ENCODE results near the gene MPP7. TPM values are rescaled to one million over a fixed set of nuclear protein-coding genes. Genes with fewer than 3 reads are reported as not detected.
"Not testable (repeated sequence)": the region's sequence is repeated elsewhere in the genome, so short reads cannot be mapped to it uniquely, and the experiment has no call there.

MPP7 gene
- total RNA-seq, 4 donors from 2014 or later = 30.3 to 59.1 (median 49.3) TPM

GRCh38 chr10:28326516-28327490 is 23.9 kb upstream of the MPP7 start:
- 12% methylated on average over 10 of the region's 10 CpGs for WGBS
- Histone ChIP-seq H3K4me1 (peaks cover 13 to 66% (median 62%) of the 10 kb centered on the region in 4 donors), H3K36me3 (no peaks in the 10 kb centered on the region), H3K9me3 (no peaks in the 10 kb centered on the region), H3K27me3 (no peaks in the 10 kb centered on the region), H3K4me3 (peak overlapping the region; percentile 4 to 36 (median 30)), H3K27ac (replicated peaks in 1 of 4) (peak overlapping the region; percentile 85 to 87 (median 86))
- peak; percentile 73 to 77 for TF ChIP-seq POLR2AphosphoS5 (IDR thresholded peaks at IDR 0.05)
- TF ChIP-seq CTCF (IDR thresholded peaks at IDR 0.05) = no peak
- peak; percentile 93 for DNase-seq (ENCODE audit: extremely low spot score)
- intact Hi-C loops (cut with DNase I) = no loop called here

- Histone ChIP-seq H3K27ac (replicated peaks in 1 of 4) (peak overlapping the region in 1 of 4 donors; percentile 14), H3K4me1 (peaks cover 1 to 29% (median 16%) of the 10 kb centered on the region in 4 donors), H3K27me3 (no peaks in the 10 kb centered on the region), H3K4me3 (no peak overlapping the region), H3K9me3 (no peaks in the 10 kb centered on the region), H3K36me3 (no peaks in the 10 kb centered on the region)
- TF ChIP-seq EP300 (IDR thresholded peaks at IDR 0.05) = no peak
- no peak for TF ChIP-seq CTCF (IDR thresholded peaks at IDR 0.05)
- no peak for TF ChIP-seq POLR2AphosphoS5 (IDR thresholded peaks at IDR 0.05)
- no peak for TF ChIP-seq POLR2A (IDR thresholded peaks at IDR 0.05; ENCODE audit: low read depth)
- no peak for DNase-seq (ENCODE audit: extremely low spot score)
- 71% methylated on average over 4 of the region's 4 CpGs for WGBS
- intact Hi-C loops (cut with DNase I) = no loop called here
Observed at GRCh38 chr10:28320799-28321198, 17.9 kb upstream of the MPP7 start.

- DNase-seq (ENCODE audit: extremely low spot score) = no peak
- Histone ChIP-seq H3K9me3 (no peaks in the 10 kb centered on the region), H3K27me3 (no peaks in the 10 kb centered on the region), H3K36me3 (no peaks in the 10 kb centered on the region), H3K4me3 (no peak overlapping the region), H3K27ac (replicated peaks in 1 of 4) (peak overlapping the region in 2 of 4 donors; percentile 14 to 22), H3K4me1 (peaks cover 0 to 22% (median 11%) of the 10 kb centered on the region in 4 donors)
- intact Hi-C loops (cut with DNase I) = no loop called here
- no peak for TF ChIP-seq EP300 (IDR thresholded peaks at IDR 0.05)
- TF ChIP-seq POLR2A (IDR thresholded peaks at IDR 0.05; ENCODE audit: low read depth) = no peak
- TF ChIP-seq CTCF (IDR thresholded peaks at IDR 0.05) = no peak
- no peak for TF ChIP-seq POLR2AphosphoS5 (IDR thresholded peaks at IDR 0.05)
- WGBS = 52% methylated on average over 3 of the region's 3 CpGs
Observed at GRCh38 chr10:28320090-28320489, 17.2 kb upstream of the MPP7 start.

- H3K36me3 ChIP-seq; H3K9me3 ChIP-seq; DNase-seq (ENCODE audit: extremely low spot score); intact Hi-C loops (cut with DNase I); H3K27me3 ChIP-seq; H3K4me3 ChIP-seq; H3K27ac ChIP-seq (replicated peaks in 1 of 4): not testable (repeated sequence)
- peaks cover 0 to 22% (median 9%) of the 10 kb centered on the region in 4 donors for H3K4me1 ChIP-seq
Observed at GRCh38 chr10:28319061-28319460, 16.2 kb upstream of the MPP7 start.

- H3K27ac ChIP-seq (replicated peaks in 1 of 4) = no peak overlapping the region
- 86% methylated on average over 1 of the region's 1 CpG for WGBS
- H3K9me3 ChIP-seq = no peaks in the 10 kb centered on the region
- no peaks in the 10 kb centered on the region for H3K36me3 ChIP-seq
- H3K4me1 ChIP-seq = peaks cover 0 to 22% (median 9%) of the 10 kb centered on the region in 4 donors
- TF ChIP-seq POLR2A (IDR thresholded peaks at IDR 0.05; ENCODE audit: low read depth) (no peak), POLR2AphosphoS5 (IDR thresholded peaks at IDR 0.05) (no peak), CTCF (IDR thresholded peaks at IDR 0.05) (no peak), EP300 (IDR thresholded peaks at IDR 0.05) (no peak)
- H3K4me3 ChIP-seq = no peak overlapping the region
- DNase-seq (ENCODE audit: extremely low spot score) = no peak
- no peaks in the 10 kb centered on the region for H3K27me3 ChIP-seq
- intact Hi-C loops (cut with DNase I) = no loop called here
Observed at GRCh38 chr10:28318626-28319025, 15.8 kb upstream of the MPP7 start.

All from esophagus muscularis mucosa (tissue), 4 donors.